Thoracic aorta (tissue), 2 donors: ENCODE results near the gene HRH2. TPM values are rescaled to one million over a fixed set of nuclear protein-coding genes. Genes with fewer than 3 reads are reported as not detected.

Source experiments
- ATAC-seq: fragments of 150-250 bp; one replicate; pipeline ENCODE4 v1.8.0; 2017; ENCODE audit warnings: low read depth; ENCODE audit not compliant: insufficient number of reproducible peaks, low FRiP score
- DNase-seq: peaks from one replicate; pipeline ENCODE4 v3.0.0-alpha.2; 2020; ENCODE audit warnings: low spot score
- H3K27ac ChIP-seq, 2 donors: fragments of 200-600 bp; sonication (generic); 1 replicate in 1 of 2; 2 replicates in 1 of 2; pipeline ENCODE4 v1.5.1; 2016; ENCODE audit warnings: mild to moderate bottlenecking in 2 of 2, moderate library complexity in 2 of 2
- H3K27me3 ChIP-seq: fragments of 200-600 bp; sonication (generic); replicated peaks from 2 replicates; pipeline ENCODE4 v1.6.0; 2016; ENCODE audit warnings: mild to moderate bottlenecking; ENCODE audit not compliant: insufficient read depth
- H3K36me3 ChIP-seq: fragments of 200-600 bp; sonication (generic); one replicate; pipeline ENCODE4 v1.5.1; 2016
- H3K4me1 ChIP-seq, 2 donors: fragments of 200-600 bp; sonication (generic); 1 replicate in 1 of 2; 2 replicates in 1 of 2; pipeline versions ENCODE4 v1.5.1 to v1.6.0; 2016; ENCODE audit warnings: low read depth in 2 of 2, mild to moderate bottlenecking in 1 of 2; ENCODE audit not compliant: control insufficient read depth in 1 of 2
- H3K4me3 ChIP-seq: fragments of 200-600 bp; sonication (generic); 2 replicates; pipeline ENCODE4 v1.5.1; 2016; ENCODE audit warnings: mild to moderate bottlenecking
- H3K9me3 ChIP-seq: fragments of 200-600 bp; sonication (generic); 2 replicates; pipeline ENCODE4 v1.5.1; 2016
- CTCF ChIP-seq: fragments of 200-600 bp; sonication (generic); IDR thresholded peaks from one replicate; pipeline ENCODE4 v1.5.1; 2019; ENCODE audit warnings: antibody characterized with exemption
- total RNA-seq, 2 donors: library from RNA; depleted of rRNA; stranded (reverse); fragments of >200 nt; gene quantifications; one replicate each; pipeline versions ENCODE4 v1.1.0 to v1.2.3, GENCODE V29; 2016

Gene HRH2
- total RNA-seq, 2 donors from 2014 or later, result 8.8 to 23.1 TPM

GRCh38 chr5:175748650-175749049, 90.8 kb downstream of the HRH2 start:
- Histone ChIP-seq H3K4me3 (no peak overlapping the region), H3K27ac (no peak overlapping the region), H3K36me3 (no peaks in the 10 kb centered on the region), H3K9me3 (no peaks in the 10 kb centered on the region), H3K27me3 (no peaks in the 10 kb centered on the region), H3K4me1 (no peaks in the 10 kb centered on the region)
- no peak for ATAC-seq
- TF ChIP-seq CTCF, result no peak
- DNase-seq, result no peak

GRCh38 chr5:175749591-175749990, 91.7 kb downstream of the HRH2 start:
- no peak for TF ChIP-seq CTCF
- Histone ChIP-seq H3K9me3 (no peaks in the 10 kb centered on the region), H3K36me3 (no peaks in the 10 kb centered on the region), H3K27ac (no peak overlapping the region), H3K4me1 (no peaks in the 10 kb centered on the region), H3K27me3 (no peaks in the 10 kb centered on the region), H3K4me3 (no peak overlapping the region)
- DNase-seq (no peak), ATAC-seq (no peak)

- DNase-seq (no peak), ATAC-seq (no peak)
Measured at GRCh38 chr5:175750511-175750931, 92.7 kb downstream of the HRH2 start.

GRCh38 chr5:175751369-175751768, 93.5 kb downstream of the HRH2 start:
- H3K27ac ChIP-seq, result no peak overlapping the region
- no peak for TF ChIP-seq CTCF
- H3K27me3 ChIP-seq, result no peaks in the 10 kb centered on the region
- H3K4me1 ChIP-seq, result no peaks in the 10 kb centered on the region
- ATAC-seq (no peak), DNase-seq (no peak)
- no peak overlapping the region for H3K4me3 ChIP-seq
- no peaks in the 10 kb centered on the region for H3K36me3 ChIP-seq
- no peaks in the 10 kb centered on the region for H3K9me3 ChIP-seq

More at GRCh38 chr5:175750511-175750931, 92.7 kb downstream of the HRH2 start:
- Histone ChIP-seq H3K36me3 (no peaks in the 10 kb centered on the region), H3K27ac (no peak overlapping the region), H3K4me3 (no peak overlapping the region), H3K27me3 (no peaks in the 10 kb centered on the region), H3K9me3 (no peaks in the 10 kb centered on the region), H3K4me1 (no peaks in the 10 kb centered on the region)
- no peak for TF ChIP-seq CTCF

- Histone ChIP-seq H3K36me3 (no peaks in the 10 kb centered on the region), H3K9me3 (no peaks in the 10 kb centered on the region), H3K27me3 (no peaks in the 10 kb centered on the region), H3K4me1 (no peaks in the 10 kb centered on the region), H3K27ac (no peak overlapping the region), H3K4me3 (no peak overlapping the region)
- ATAC-seq (no peak), DNase-seq (no peak)
- TF ChIP-seq CTCF, result no peak
Measured at GRCh38 chr5:175752826-175753535, 95.1 kb downstream of the HRH2 start.
